Kidney (tissue), 14 donors: ENCODE measurements around the gene KPTN. TPM values are rescaled to one million over a fixed set of nuclear protein-coding genes. Genes with fewer than 3 reads are reported as not detected.

Experiments
- DNase-seq, 5 donors: peaks; one replicate each; pipeline ENCODE4 v3.0.0-alpha.2; 2013 to 2020
- FAIRE-seq: peaks from 2 replicates; lab custom pipeline; 2012; peaks lifted over from hg19 to GRCh38; lab: Jason Lieb, UNC
- H3K27ac ChIP-seq, 2 donors: one replicate each; pipeline ENCODE4 v1.7.0; 2013; ENCODE audit warnings: low read depth in 2 of 2, low read length in 2 of 2, inconsistent platforms in 1 of 2
- H3K27me3 ChIP-seq: one replicate; pipeline ENCODE4 v1.7.1; 2013; ENCODE audit warnings: low read length, inconsistent platforms; ENCODE audit not compliant: control insufficient read depth, insufficient read depth
- H3K36me3 ChIP-seq, 3 donors: one replicate each; pipeline versions ENCODE4 v1.7.0 to v1.7.1; 2013; ENCODE audit warnings: low read length in 3 of 3, control low read depth in 1 of 3, inconsistent platforms in 1 of 3; ENCODE audit not compliant: insufficient read depth in 3 of 3, control insufficient read depth in 2 of 3
- H3K4me1 ChIP-seq, 3 donors: one replicate each; pipeline versions ENCODE4 v1.7.0 to v1.7.1; 2013; ENCODE audit warnings: low read length in 3 of 3, inconsistent platforms in 1 of 3, low read depth in 1 of 3; ENCODE audit not compliant: control insufficient read depth in 2 of 3, insufficient read depth in 2 of 3
- H3K4me3 ChIP-seq, 3 donors: one replicate each; pipeline versions ENCODE4 v1.7.0 to v1.8.1; 2013; ENCODE audit warnings: low read length in 3 of 3, control low read depth in 1 of 3, inconsistent platforms in 1 of 3
- H3K9ac ChIP-seq, 3 donors: one replicate each; pipeline versions ENCODE4 v1.7.0 to v1.7.1; 2013; ENCODE audit warnings: low read length in 3 of 3, control low read depth in 1 of 3, inconsistent platforms in 1 of 3
- H3K9me3 ChIP-seq, 3 donors: one replicate each; pipeline versions ENCODE4 v1.7.0 to v1.7.1; 2013; ENCODE audit warnings: low read length in 3 of 3, control low read depth in 1 of 3, inconsistent platforms in 1 of 3; ENCODE audit not compliant: control insufficient read depth in 2 of 3, insufficient read depth in 1 of 3
- intact Hi-C: fragments of 100-400 bp; cut with DNase I; formaldehyde crosslinking; loops from one replicate; pipeline ENCODE4 v1.11.1; 2022
- polyA plus RNA-seq: library from polyadenylated mRNA; stranded (reverse); fragments of 350-450 nt; fragmentation: Illumina TruSeq; extraction: RNeasy Lipid Tissue Mini Kit (QIAGEN cat#74804); gene quantifications from one replicate; pipeline ENCODE4 v1.2.3, GENCODE V29; 2014; ENCODE audit warnings: low read depth, low replicate concordance; ENCODE audit not compliant: insufficient read depth
- total RNA-seq: library from RNA; stranded (reverse); fragmentation: NEBNext Ultra II Directional; extraction: Animal tissue kit (Norgen Biotek cat#: 25700); gene quantifications from one replicate; pipeline ENCODE4 v1.2.1, GENCODE V29; 2021
- TF ChIP-seq, protein P1 (sequence below): IDR thresholded peaks from 3 replicates; pipeline ENCODE4 v1.5.1; 2012; ENCODE audit warnings: mild to moderate bottlenecking, moderate library complexity, borderline replicate concordance; ENCODE audit not compliant: insufficient read depth; ENCODE audit errors: extremely low read depth
- donor health status: control.
- donor health status: control.
- donor health status: control.
- donor health status: control.
- donor health status: control.
- donor health status: DM: yes; HTN: yes; CAD: no.
- donor health status: Normal renal cell carcinoma (clear cell type).

The KPTN gene
- total and polyA plus RNA-seq, 2 donors from 2014 or later: 7.4 to 25.5 TPM

DNA sequence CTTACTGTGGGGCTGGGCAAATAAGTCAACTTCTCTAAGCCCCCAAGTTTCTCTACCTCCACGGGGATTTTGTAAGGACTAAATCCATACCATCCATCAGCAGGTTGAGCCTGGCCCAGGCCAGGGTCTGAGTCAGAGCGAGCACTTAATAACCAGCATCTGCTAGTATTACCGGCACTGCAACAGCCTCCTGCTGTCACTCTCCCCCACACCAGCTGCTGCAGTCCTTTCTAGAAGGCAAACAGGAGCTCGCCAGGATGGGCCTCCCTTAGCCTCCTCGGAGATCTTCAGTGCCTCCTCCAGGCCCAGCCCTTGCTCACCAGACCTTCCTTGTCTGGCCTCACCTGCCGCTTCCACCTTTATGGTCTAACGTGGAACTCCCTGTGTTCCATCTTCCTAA, 27.7 kb upstream of the KPTN start:
- Histone ChIP-seq H3K9me3 (no peaks in the 10 kb centered on the region), H3K36me3 (peaks cover 0 to 1% (median 0%) of the 10 kb centered on the region in 3 donors), H3K9ac (peak overlapping the region in 2 of 3 donors; percentile 34 to 100), H3K27me3 (no peaks in the 10 kb centered on the region), H3K27ac (peak overlapping the region; percentile 84 to 90), H3K4me1 (peaks cover 4 to 63% (median 60%) of the 10 kb centered on the region in 3 donors), H3K4me3 (peak overlapping the region; percentile 16 to 99 (median 29))
- FAIRE-seq: no peak
- no peak for DNase-seq
- TF ChIP-seq, protein P1, sequence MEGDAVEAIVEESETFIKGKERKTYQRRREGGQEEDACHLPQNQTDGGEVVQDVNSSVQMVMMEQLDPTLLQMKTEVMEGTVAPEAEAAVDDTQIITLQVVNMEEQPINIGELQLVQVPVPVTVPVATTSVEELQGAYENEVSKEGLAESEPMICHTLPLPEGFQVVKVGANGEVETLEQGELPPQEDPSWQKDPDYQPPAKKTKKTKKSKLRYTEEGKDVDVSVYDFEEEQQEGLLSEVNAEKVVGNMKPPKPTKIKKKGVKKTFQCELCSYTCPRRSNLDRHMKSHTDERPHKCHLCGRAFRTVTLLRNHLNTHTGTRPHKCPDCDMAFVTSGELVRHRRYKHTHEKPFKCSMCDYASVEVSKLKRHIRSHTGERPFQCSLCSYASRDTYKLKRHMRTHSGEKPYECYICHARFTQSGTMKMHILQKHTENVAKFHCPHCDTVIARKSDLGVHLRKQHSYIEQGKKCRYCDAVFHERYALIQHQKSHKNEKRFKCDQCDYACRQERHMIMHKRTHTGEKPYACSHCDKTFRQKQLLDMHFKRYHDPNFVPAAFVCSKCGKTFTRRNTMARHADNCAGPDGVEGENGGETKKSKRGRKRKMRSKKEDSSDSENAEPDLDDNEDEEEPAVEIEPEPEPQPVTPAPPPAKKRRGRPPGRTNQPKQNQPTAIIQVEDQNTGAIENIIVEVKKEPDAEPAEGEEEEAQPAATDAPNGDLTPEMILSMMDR: no peak
- intact Hi-C loops: no loop called here

DNA sequence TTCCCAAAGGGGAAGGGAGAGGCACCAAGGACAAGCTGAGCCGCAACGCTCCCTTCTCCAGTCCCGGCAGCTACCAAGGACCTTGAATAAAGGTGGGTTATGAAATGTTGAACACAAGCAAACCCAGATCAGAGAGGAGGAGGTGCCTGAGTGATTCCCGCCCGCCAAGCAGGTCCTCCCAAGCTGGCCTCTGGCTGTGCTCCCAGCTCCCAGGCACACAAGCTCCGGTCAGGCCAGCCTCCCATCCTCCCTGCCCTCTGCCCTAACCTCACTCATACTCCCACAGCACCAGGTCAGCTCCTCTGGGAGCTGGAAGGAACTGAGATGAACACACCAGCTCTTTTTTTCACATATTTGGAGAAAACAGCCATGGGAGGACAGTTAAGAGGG, 27.1 kb upstream of the KPTN start:
- FAIRE-seq: no peak
- TF ChIP-seq, protein P1: no peak
- no peak for DNase-seq
- intact Hi-C loops: no loop called here
- no peaks in the 10 kb centered on the region for H3K27me3 ChIP-seq
- H3K27ac ChIP-seq: peak overlapping the region; percentile 84 to 90
- peak overlapping the region in 2 of 3 donors; percentile 38 to 100 for H3K9ac ChIP-seq
- H3K4me1 ChIP-seq: peaks cover 4 to 68% (median 65%) of the 10 kb centered on the region in 3 donors
- H3K36me3 ChIP-seq: peaks cover 0 to 3% (median 0%) of the 10 kb centered on the region in 3 donors
- peak overlapping the region in 2 of 3 donors; percentile 14 to 99 for H3K4me3 ChIP-seq
- H3K9me3 ChIP-seq: no peaks in the 10 kb centered on the region

DNA sequence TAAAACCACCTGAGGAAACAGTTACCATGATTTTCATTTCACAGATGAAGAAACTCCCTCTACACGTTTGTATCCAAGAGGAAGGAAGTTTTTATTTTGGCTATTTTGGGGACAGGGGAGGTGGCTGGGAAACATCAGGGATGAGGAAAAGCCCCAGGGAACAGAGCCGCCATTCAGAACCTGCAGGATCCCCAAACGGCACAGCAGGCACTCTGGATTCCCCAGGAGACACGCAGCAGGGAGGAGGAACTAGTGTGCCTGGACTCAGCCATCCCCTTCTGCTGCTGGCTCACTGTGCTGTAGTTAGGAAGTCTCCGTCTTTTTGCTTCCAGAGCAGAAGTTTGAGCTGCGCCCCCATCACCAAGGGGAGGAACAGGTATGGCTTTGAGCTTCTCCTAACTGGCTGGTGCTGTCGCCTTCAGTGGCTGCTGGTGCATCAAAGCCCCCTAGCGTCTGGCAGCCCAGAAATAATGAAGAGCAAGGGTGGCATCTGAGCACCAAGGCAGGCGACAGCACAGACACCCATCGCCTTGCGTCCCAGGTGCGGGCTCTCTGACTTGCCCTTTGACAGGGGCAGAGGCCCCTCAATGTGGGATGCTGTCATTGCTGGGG, 26.6 kb upstream of the KPTN start:
- Histone ChIP-seq H3K4me1 (peaks cover 4 to 68% (median 65%) of the 10 kb centered on the region in 3 donors), H3K27ac (peak overlapping the region; percentile 84 to 90), H3K9ac (peak overlapping the region in 2 of 3 donors; percentile 38 to 100), H3K4me3 (peak overlapping the region in 2 of 3 donors; percentile 14 to 99), H3K36me3 (peaks cover 0 to 3% (median 0%) of the 10 kb centered on the region in 3 donors), H3K27me3 (no peaks in the 10 kb centered on the region), H3K9me3 (no peaks in the 10 kb centered on the region)
- DNase-seq (no peak), FAIRE-seq (no peak)
- TF ChIP-seq, protein P1: no peak
- intact Hi-C loops: no loop called here
